K562 (cell line): ENCODE data around the gene NIPAL4. TPM values are rescaled to one million over a fixed set of nuclear protein-coding genes. Genes with fewer than 3 reads are reported as not detected.

Source experiments
- ATAC-seq: fragments of 200-7000 bp; cut with Tn5 transposase; 3 replicates; pipeline ENCODE4 v1.9.1; 2020; ENCODE audit warnings: moderate library complexity
- BruUV-seq: library from RNA; stranded (reverse); fragments of 400-500 nt; replicated peaks from 2 replicates; lab custom pipeline; 2021; lab: Mats Ljungman, UMichigan
- CTCF ChIA-PET: fragments of 300-600 bp; formaldehyde crosslinking; extraction: SDS; loops from one replicate; lab custom pipeline; 2021; ENCODE audit warnings: low intra/inter-chr PET ratio; lab: Yijun Ruan, JAX
- POLR2A ChIA-PET: fragments of 300-600, 350-650 bp; sonication (Branson Sonifier 250); formaldehyde crosslinking; extraction: SDS; loops from one replicate; lab custom pipeline; 2021; ENCODE audit warnings: antibody characterized with exemption, inconsistent platforms; lab: Yijun Ruan, JAX
- DNase-seq, 4 experiments: peaks; one replicate each; pipeline versions ENCODE4 v3.0.0 to v3.0.0-alpha.2; 2011 to 2018; ENCODE audit warnings: low spot score in 3 of 4, mixed read lengths in 3 of 4; ENCODE audit errors: extremely low read depth in 1 of 4
- FAIRE-seq: peaks from 2 replicates; lab custom pipeline; 2011; peaks lifted over from hg19 to GRCh38; lab: Jason Lieb, UNC
- H2AFZ ChIP-seq: 2 replicates; pipeline ENCODE4 v1.6.0; 2011; ENCODE audit warnings: low read depth, low read length, control low read depth, inconsistent platforms
- H3K27ac ChIP-seq: fragments of 200-600 bp; 3 replicates; pipeline ENCODE4 v1.8.0; 2011; ENCODE audit warnings: low read depth, mild to moderate bottlenecking, control low read depth, inconsistent platforms, low read length, moderate library complexity, mixed read lengths; ENCODE audit errors: extremely low read depth
- H3K27me3 ChIP-seq, 2 experiments: fragments of 300-600 bp in 1 of 2; 2 replicates in 1 of 2; 3 replicates in 1 of 2; pipeline versions ENCODE4 v1.6.0 to v1.8.0; 2011; ENCODE audit warnings: inconsistent platforms in 2 of 2, low read length in 2 of 2, mild to moderate bottlenecking in 1 of 2, mixed read lengths in 1 of 2, moderate library complexity in 1 of 2; ENCODE audit not compliant: control insufficient read depth in 2 of 2, insufficient read depth in 2 of 2
- H3K36me3 ChIP-seq: fragments of 300-600 bp; 3 replicates; pipeline ENCODE4 v1.8.0; 2011; ENCODE audit warnings: mild to moderate bottlenecking, low read length, inconsistent platforms; ENCODE audit not compliant: control insufficient read depth, insufficient read depth
- H3K4me1 ChIP-seq, 2 experiments: fragments of 200-600 bp in 1 of 2; replicated peaks in 1 of 2; 2 replicates in 1 of 2; 3 replicates in 1 of 2; pipeline versions ENCODE4 v1.5.1 to v1.8.0; 2011; ENCODE audit warnings: inconsistent platforms in 2 of 2, low read length in 2 of 2, mild to moderate bottlenecking in 1 of 2, mixed read lengths in 1 of 2, moderate library complexity in 1 of 2; ENCODE audit not compliant: control insufficient read depth in 2 of 2, insufficient read depth in 2 of 2
- H3K4me2 ChIP-seq: 2 replicates; pipeline ENCODE4 v1.6.1; 2011; ENCODE audit warnings: low read length, control low read depth, inconsistent platforms, mixed read lengths; ENCODE audit not compliant: insufficient read depth
- H3K4me3 ChIP-seq: fragments of 200-600 bp; sonication (generic), shearing (Covaris generic); 2 replicates; pipeline ENCODE4 v1.5.1; 2016; ENCODE audit warnings: control low read depth, inconsistent platforms
- H3K79me2 ChIP-seq: fragments of 200-600 bp; 3 replicates; pipeline ENCODE4 v1.8.0; 2011; ENCODE audit warnings: low read length, inconsistent platforms; ENCODE audit not compliant: control insufficient read depth, insufficient read depth
- H3K9ac ChIP-seq, 2 experiments: 2 replicates each; pipeline versions ENCODE4 v1.6.0 to v1.6.1; 2011; ENCODE audit warnings: low read depth in 2 of 2, low read length in 2 of 2, control low read depth in 1 of 2, inconsistent platforms in 1 of 2, mild to moderate bottlenecking in 1 of 2, mixed read lengths in 1 of 2; ENCODE audit not compliant: insufficient read depth in 1 of 2
- H3K9me1 ChIP-seq: one replicate; pipeline ENCODE4 v1.6.0; 2011; ENCODE audit warnings: inconsistent platforms, mild to moderate bottlenecking, low read length, moderate library complexity; ENCODE audit not compliant: control insufficient read depth, insufficient read depth
- H3K9me3 ChIP-seq: replicated peaks from 2 replicates; pipeline ENCODE4 v1.5.1; 2011; ENCODE audit warnings: low read depth, low read length, inconsistent platforms; ENCODE audit not compliant: control insufficient read depth, insufficient read depth
- H4K20me1 ChIP-seq: replicated peaks from 2 replicates; pipeline ENCODE4 v1.6.1; 2011; ENCODE audit warnings: low read length, inconsistent platforms, mixed read lengths; ENCODE audit not compliant: control insufficient read depth, insufficient read depth
- DNMT1 ChIP-seq: fragments of 450-650 bp; IDR thresholded peaks from 2 replicates; pipeline ENCODE4 v1.6.1; 2016; ENCODE audit warnings: antibody characterized with exemption, mild to moderate bottlenecking
- LEF1 ChIP-seq: fragments of 450-650 bp; IDR thresholded peaks from 2 replicates; pipeline ENCODE4 v1.6.1; 2016; ENCODE audit warnings: mild to moderate bottlenecking
- WGBS: fragments of 100-300 bp; shearing (Covaris generic); methylation state at CpG from one replicate; pipeline ENCODE4 v1.1.6; 2016; ENCODE audit warnings: low coverage, mixed read lengths; ENCODE audit not compliant: insufficient coverage; ENCODE audit errors: missing lambda C conversion rate; 5-methylcytosine and 5-hydroxymethylcytosine counted together
- in situ Hi-C: fragments of 300-500 bp; cut with MboI; formaldehyde crosslinking; loops from 4 replicates; pipeline ENCODE4 v1.15.0; 2018; ENCODE audit warnings: inconsistent platforms, mixed read lengths
- intact Hi-C: fragments of 100-400 bp; cut with micrococcal nuclease; formaldehyde crosslinking; loops from 2 replicates; pipeline ENCODE4 v1.14.2; 2022
- polyA plus RNA-seq, 8 experiments: library from polyadenylated mRNA; depleted of rRNA in 4 of 8; stranded (reverse) in 5 of 8; unstranded in 3 of 8; fragments of >200 nt; fragmentation: Nextera tagmentation in 2 of 8; fragmentation: Illumina TruSeq in 1 of 8; extraction: Ambion mirVana in 2 of 8; extraction: Trizol in 1 of 8; gene quantifications; 2 replicates each; pipeline versions ENCODE4 v1.2.1 to v1.2.3, GENCODE V29; 2011 to 2014; ENCODE audit warnings: inconsistent platforms in 1 of 8, missing spikeins in 1 of 8
- total RNA-seq, 7 experiments: library from RNA; depleted of rRNA in 6 of 7; stranded (reverse); fragments of >200 nt in 6 of 7; fragmentation: Illumina TruSeq in 2 of 7; extraction: Trizol in 2 of 7; gene quantifications; 2 replicates each; pipeline versions ENCODE4 v1.2.1 to v1.2.3, GENCODE V29; 2011 to 2021; ENCODE audit warnings: low replicate concordance in 1 of 7
- TF ChIP-seq, protein P1 (sequence below): fragments of 450-650 bp; IDR thresholded peaks from 2 replicates; pipeline ENCODE4 v1.7.1; 2018; ENCODE audit warnings: mild to moderate bottlenecking, low read depth; ENCODE audit not compliant: partially characterized antibody
- TF ChIP-seq, protein P2 (sequence below): sonication (generic); formaldehyde crosslinking; IDR thresholded peaks from 2 replicates; pipeline ENCODE4 v1.8.0; 2023; ENCODE audit warnings: mild to moderate bottlenecking, missing genetic modification reagents
- TF ChIP-seq, protein P3 (sequence below): IDR thresholded peaks from 3 replicates; pipeline ENCODE4 v1.6.1; 2011; ENCODE audit warnings: borderline replicate concordance, mild to moderate bottlenecking; ENCODE audit not compliant: insufficient read length, insufficient read depth

NIPAL4 gene
- total and polyA plus RNA-seq, 9 of the 15 experiments (the other 6 are each of a cell fraction or from before 2014, with no cell fraction given) = not detected

DNA sequence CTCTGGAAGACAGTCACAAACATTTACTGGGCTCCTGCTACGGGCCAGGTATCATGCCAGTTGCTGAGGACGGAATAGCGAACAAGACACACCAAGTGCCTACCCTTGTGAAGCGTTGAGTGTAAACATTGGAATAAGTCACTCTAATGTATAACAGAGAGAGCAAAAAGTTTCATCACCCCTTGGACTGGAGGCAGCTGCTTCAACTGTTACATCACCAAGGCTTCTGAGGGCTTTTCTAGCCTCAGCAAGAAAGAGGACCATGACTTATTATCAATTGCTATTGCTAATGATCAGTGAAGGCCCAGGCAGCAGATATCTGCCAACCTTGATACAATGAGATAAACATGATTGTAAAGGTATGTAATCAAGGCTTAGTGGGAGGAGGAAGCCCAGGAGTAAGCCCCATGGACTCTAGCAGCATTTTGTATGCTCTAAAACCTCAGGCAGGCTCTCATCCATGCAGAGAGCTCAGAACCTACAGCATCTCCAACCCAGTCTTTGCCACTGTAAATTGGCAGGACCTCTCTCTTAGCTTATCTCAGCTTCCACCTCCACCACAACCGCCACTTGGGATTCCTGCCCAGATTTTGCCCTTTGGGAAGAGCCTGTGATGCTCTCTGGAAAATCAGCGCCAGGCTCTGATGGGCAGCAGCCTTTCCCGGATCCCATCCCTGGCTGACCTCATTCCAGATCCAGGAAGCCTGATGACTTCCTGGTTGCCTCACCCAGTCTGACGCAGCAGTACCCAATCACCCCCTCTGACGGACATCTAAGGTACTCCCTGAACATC is 61.1 kb downstream of the NIPAL4 start:
- WGBS = 8% methylated on average over 9 of the region's 9 CpGs
- intact Hi-C loops = no loop called here
- TF ChIP-seq, protein P1, sequence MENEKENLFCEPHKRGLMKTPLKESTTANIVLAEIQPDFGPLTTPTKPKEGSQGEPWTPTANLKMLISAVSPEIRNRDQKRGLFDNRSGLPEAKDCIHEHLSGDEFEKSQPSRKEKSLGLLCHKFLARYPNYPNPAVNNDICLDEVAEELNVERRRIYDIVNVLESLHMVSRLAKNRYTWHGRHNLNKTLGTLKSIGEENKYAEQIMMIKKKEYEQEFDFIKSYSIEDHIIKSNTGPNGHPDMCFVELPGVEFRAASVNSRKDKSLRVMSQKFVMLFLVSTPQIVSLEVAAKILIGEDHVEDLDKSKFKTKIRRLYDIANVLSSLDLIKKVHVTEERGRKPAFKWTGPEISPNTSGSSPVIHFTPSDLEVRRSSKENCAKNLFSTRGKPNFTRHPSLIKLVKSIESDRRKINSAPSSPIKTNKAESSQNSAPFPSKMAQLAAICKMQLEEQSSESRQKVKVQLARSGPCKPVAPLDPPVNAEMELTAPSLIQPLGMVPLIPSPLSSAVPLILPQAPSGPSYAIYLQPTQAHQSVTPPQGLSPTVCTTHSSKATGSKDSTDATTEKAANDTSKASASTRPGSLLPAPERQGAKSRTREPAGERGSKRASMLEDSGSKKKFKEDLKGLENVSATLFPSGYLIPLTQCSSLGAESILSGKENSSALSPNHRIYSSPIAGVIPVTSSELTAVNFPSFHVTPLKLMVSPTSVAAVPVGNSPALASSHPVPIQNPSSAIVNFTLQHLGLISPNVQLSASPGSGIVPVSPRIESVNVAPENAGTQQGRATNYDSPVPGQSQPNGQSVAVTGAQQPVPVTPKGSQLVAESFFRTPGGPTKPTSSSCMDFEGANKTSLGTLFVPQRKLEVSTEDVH = no peak
- no peak for TF ChIP-seq DNMT1
- TF ChIP-seq, protein P2, sequence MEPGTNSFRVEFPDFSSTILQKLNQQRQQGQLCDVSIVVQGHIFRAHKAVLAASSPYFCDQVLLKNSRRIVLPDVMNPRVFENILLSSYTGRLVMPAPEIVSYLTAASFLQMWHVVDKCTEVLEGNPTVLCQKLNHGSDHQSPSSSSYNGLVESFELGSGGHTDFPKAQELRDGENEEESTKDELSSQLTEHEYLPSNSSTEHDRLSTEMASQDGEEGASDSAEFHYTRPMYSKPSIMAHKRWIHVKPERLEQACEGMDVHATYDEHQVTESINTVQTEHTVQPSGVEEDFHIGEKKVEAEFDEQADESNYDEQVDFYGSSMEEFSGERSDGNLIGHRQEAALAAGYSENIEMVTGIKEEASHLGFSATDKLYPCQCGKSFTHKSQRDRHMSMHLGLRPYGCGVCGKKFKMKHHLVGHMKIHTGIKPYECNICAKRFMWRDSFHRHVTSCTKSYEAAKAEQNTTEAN (CRISPR knock-in tag) = no peak
- TF ChIP-seq, protein P3, sequence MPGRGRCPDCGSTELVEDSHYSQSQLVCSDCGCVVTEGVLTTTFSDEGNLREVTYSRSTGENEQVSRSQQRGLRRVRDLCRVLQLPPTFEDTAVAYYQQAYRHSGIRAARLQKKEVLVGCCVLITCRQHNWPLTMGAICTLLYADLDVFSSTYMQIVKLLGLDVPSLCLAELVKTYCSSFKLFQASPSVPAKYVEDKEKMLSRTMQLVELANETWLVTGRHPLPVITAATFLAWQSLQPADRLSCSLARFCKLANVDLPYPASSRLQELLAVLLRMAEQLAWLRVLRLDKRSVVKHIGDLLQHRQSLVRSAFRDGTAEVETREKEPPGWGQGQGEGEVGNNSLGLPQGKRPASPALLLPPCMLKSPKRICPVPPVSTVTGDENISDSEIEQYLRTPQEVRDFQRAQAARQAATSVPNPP = no peak
- TF ChIP-seq LEF1 = no peak

More for the DNA sequence above, 61.1 kb downstream of the NIPAL4 start:
- H3K27me3 ChIP-seq = peaks cover 0 to 7% of the 10 kb centered on the region in 2 experiments; a peak in 2 of 5 replicates
- no peak overlapping the region for H3K4me2 ChIP-seq
- no peak overlapping the region for H3K4me3 ChIP-seq
- H3K9ac ChIP-seq = no peak overlapping the region
- ChIA-PET POLR2A (interaction anchor here (1.3 to 2.1 kb wide), 2 partner anchors 9 to 11 kb away, joined by 3 to 7 read pairs; no protein-coding TSS in a partner anchor), CTCF (no interaction called here)
- in situ Hi-C loops = no loop called here
- no peaks in the 10 kb centered on the region for H3K4me1 ChIP-seq
- BruUV-seq = no TSS peak
- H3K9me1 ChIP-seq = no peaks in the 10 kb centered on the region
- no peaks in the 10 kb centered on the region for H3K36me3 ChIP-seq
- FAIRE-seq (no peak), ATAC-seq (no peak; the same call in 2 of the 3 replicates), DNase-seq (no peak)
- no peak overlapping the region for H2AFZ ChIP-seq
- no peaks in the 10 kb centered on the region for H3K9me3 ChIP-seq
- no peak overlapping the region for H3K27ac ChIP-seq
- H4K20me1 ChIP-seq = no peaks in the 10 kb centered on the region; the same call in 1 of the 2 replicates
- no peaks in the 10 kb centered on the region for H3K79me2 ChIP-seq
